GM13976 (cell line): Measurements from ENCODE around the gene ZNF679.
"Not testable (repeated sequence)": the region's sequence is repeated elsewhere in the genome, so short reads cannot be mapped to it uniquely, and the experiment has no call there.

ENCODE experiments used
- DNase-seq: peaks from one replicate; pipeline ENCODE4 v3.0.0; 2012; ENCODE audit warnings: low spot score
- CTCF ChIP-seq: IDR thresholded peaks from 2 replicates; pipeline ENCODE4 v1.5.1; 2012; ENCODE audit warnings: borderline replicate concordance, mild to moderate bottlenecking; ENCODE audit not compliant: insufficient read depth; ENCODE audit errors: extremely low read depth, missing control alignments, control extremely low read depth
- in situ Hi-C: fragments of 300-500 bp; cut with MboI; formaldehyde crosslinking; loops from one replicate; pipeline ENCODE4 v1.12.0; 2022; ENCODE audit warnings: low sequenced_read_pairs, mixed read lengths, inconsistent platforms; ENCODE audit not compliant: unreplicated experiment

ZNF679 gene

GRCh38 chr7:64187408-64187807 is 40.9 kb upstream of the ZNF679 start:
- in situ Hi-C loops = no loop called here
- TF ChIP-seq CTCF = no peak
- no peak for DNase-seq

- TF ChIP-seq CTCF = no peak
- in situ Hi-C loops = no loop called here
Measured at GRCh38 chr7:64192148-64192704, 36.0 kb upstream of the ZNF679 start.

GRCh38 chr7:64192775-64193174 is 35.5 kb upstream of the ZNF679 start:
- TF ChIP-seq CTCF = no peak
- no peak for DNase-seq
- in situ Hi-C loops = no loop called here

More at GRCh38 chr7:64192148-64192704, 36.0 kb upstream of the ZNF679 start:
- DNase-seq = no peak

- DNase-seq = no peak
- in situ Hi-C loops = no loop called here
- no peak for TF ChIP-seq CTCF
Measured at GRCh38 chr7:64206903-64207302, 21.4 kb upstream of the ZNF679 start, which contains the start of gene ZNF735. ZNF735 (plus strand) TSS chr7:64207203; CDS start chr7:64207203, 0 bp downstream.

GRCh38 chr7:64219710-64220298 is 8.5 kb upstream of the ZNF679 start:
- in situ Hi-C loops, DNase-seq: not testable (repeated sequence)

- no peak for DNase-seq
- in situ Hi-C loops = no loop called here
- no peak for TF ChIP-seq CTCF
Measured at GRCh38 chr7:64223366-64223765, 4.9 kb upstream of the ZNF679 start.

- no peak for DNase-seq
- no peak for TF ChIP-seq CTCF
- in situ Hi-C loops = no loop called here
Measured at GRCh38 chr7:64266341-64266919, 38.2 kb downstream of the ZNF679 start.
